ENCODE measurements around the gene GDNF. TPM values are rescaled to one million over a fixed set of nuclear protein-coding genes. Genes with fewer than 3 reads are reported as not detected.

The GDNF gene
- total RNA-seq, 2 donors from 2014 or later = 0.58 to 2.4 TPM

- no peaks in the 10 kb centered on the region for H3K4me1 ChIP-seq (ENCODE audit: control insufficient read depth, insufficient read depth, low read length)
- H3K27me3 ChIP-seq (ENCODE audit: control insufficient read depth, insufficient read depth, low read length, poor library complexity, severe bottlenecking) = no peaks in the 10 kb centered on the region
- no peak overlapping the region for H3K4me3 Mint-ChIP-seq
- no peaks in the 10 kb centered on the region for H3K27me3 Mint-ChIP-seq (ENCODE audit: insufficient read depth)
- no peaks in the 10 kb centered on the region for H3K36me3 Mint-ChIP-seq (ENCODE audit: low read depth)
- no peak for DNase-seq
- no peak overlapping the region for H3K27ac Mint-ChIP-seq
- H3K9me3 ChIP-seq (ENCODE audit: control insufficient read depth, low read length) = no peaks in the 10 kb centered on the region
- no peak overlapping the region for H3K9ac ChIP-seq (ENCODE audit: extremely low read depth, low read length, poor library complexity, severe bottlenecking)
- no peak overlapping the region for H3K27ac ChIP-seq (ENCODE audit: low read depth, low read length)
- H3K4me1 Mint-ChIP-seq = no peaks in the 10 kb centered on the region
- no peak overlapping the region for H3K4me3 ChIP-seq (ENCODE audit: low read length)
- 76 to 100% methylated on average over 1 to 3 of the region's 3 CpGs for WGBS, 2 experiments (ENCODE audit: insufficient coverage in 1 of 2, insufficient read length in 1 of 2)
- H3K9me3 Mint-ChIP-seq = no peaks in the 10 kb centered on the region
- no peak for TF ChIP-seq CTCF (conservative IDR thresholded peaks at IDR 0.05)
- H3K36me3 ChIP-seq (ENCODE audit: control insufficient read depth, insufficient read depth, low read length) = no peaks in the 10 kb centered on the region
These were observed 72.6 kb downstream of the GDNF start for GRCh38 chr5:37767251-37767650.
